Occipital lobe (tissue), 2 donors: Measurements from ENCODE around the gene RTL10. TPM values are rescaled to one million over a fixed set of nuclear protein-coding genes. Genes with fewer than 3 reads are reported as not detected.
"Not testable (repeated sequence)": the region's sequence is repeated elsewhere in the genome, so short reads cannot be mapped to it uniquely, and the experiment has no call there.

Experiments
- DNase-seq: peaks from one replicate; lab custom pipeline; 2025; lab: John Stamatoyannopoulos, UW
- total RNA-seq: library from RNA; depleted of rRNA; stranded (reverse); fragments of >200 nt; gene quantifications from one replicate; pipeline ENCODE4 v1.2.3, GENCODE V29; 2014

RTL10 gene
- total RNA-seq, 1 donor from 2014 or later: 12.3 TPM

DNA sequence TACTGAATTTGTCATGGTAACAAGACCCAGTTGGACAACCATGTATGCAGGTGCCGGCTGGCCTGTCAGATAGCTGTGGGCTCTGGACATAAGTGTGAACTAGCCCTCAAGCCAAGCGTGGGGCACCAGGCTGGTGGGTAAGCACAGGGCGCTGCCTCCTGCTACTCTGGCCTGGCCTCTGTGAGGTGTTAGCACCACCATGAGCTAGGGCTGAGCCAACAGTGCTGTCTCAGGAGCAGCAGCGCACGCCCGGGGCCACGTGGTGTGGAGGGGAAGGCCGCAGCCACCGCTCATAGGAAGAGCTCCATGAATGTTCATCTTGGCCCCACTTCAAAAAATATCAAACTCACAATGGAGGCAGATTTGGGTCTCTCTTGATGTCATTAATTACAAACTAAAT, 35.3 kb upstream of the RTL10 start:
- no peak for DNase-seq

DNA sequence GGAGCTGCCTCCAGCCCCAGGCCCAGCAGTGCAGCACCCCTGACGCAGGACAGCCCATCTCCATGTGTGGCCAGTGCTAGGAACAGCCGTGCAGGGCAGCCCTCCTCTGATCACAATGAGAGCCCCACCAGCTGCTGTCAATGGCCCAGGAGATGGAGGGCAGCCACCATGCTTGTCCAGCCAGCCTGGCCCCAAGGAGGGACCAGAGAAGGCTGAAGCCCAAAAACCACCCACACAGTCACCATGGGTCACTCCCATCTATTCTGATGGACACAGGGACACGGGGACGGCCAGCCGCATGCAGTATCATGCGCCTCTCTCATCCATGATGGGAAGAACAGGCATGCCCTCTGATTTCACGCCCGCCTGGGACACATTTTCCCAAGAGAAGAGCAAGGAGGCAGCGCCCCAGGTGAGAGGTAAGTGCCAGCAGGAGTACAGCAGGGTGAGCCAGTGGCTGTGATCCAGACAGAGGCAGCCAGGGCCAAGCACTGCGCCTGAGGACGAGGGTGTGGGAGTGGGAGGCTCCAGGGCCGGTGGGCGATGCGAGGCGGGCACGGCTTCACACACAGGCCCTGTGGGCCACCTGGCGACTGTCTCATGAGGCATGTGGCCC, 33.6 kb upstream of the RTL10 start:
- DNase-seq: no peak

DNA sequence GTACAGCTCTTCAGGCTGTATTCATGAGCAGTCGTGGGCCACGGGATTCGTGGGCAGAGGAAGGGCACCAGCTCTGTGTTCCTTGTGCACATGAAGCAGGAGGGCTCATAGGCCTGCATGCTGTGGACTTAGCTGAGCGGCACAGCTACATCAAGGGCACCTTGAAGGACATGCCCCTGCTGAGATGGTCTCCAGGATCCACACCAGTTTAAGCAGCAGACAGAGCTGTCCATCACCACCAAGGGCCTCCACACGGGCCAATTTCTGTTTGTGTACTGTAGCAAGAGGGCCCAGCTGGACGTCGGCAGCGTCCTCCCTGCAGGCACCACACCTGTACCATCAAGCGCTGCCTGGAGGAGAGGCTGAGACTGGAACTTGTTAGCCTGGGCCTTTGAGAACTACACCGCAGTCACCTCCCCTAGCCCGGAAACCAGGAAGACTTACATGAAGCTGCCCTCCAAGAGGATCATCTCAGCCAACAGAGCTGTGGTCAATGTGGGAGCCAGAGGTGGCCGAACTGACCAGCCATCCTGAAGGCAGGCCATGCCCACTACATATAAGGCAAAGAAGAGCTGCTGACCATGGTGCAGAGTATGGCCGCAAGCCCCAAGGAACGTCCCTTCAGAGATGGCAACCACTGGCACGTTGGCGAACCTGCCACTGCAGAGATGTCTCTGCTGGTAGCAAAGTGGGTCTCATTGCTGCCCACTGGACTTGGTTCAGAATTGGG, 32.7 kb upstream of the RTL10 start:
- DNase-seq: no peak

DNA sequence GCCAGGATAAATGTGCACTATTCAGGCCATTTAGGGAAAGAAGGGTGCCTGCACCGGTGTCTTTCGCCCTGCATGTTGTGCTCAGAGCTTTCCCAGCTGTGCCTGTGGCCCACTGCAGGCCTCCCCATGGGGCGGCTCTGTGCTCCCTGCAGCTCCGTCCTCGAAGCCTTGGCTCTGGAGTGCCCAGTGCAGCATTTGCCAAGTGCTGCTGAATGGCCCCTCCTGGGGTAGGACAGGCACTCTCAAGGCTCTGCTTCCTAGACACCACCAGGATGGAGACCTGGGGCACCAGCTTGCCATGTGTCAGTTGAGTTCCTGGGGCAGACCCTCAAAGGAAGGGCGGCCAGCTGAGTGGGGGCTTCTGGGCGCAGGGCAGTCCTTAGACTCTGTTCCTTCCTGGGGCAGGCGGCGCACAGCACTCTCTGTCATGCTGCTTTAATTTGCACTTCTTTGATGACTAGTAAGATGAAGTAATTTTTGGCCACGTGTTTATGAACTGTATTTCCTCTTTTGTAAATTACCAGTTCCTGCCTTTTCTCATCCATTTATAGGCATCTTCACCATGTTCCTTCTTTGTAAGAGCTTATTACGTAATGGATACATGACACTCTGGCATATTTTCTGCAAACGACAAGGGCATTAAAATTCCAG, 32.1 kb upstream of the RTL10 start:
- DNase-seq: no peak

DNA sequence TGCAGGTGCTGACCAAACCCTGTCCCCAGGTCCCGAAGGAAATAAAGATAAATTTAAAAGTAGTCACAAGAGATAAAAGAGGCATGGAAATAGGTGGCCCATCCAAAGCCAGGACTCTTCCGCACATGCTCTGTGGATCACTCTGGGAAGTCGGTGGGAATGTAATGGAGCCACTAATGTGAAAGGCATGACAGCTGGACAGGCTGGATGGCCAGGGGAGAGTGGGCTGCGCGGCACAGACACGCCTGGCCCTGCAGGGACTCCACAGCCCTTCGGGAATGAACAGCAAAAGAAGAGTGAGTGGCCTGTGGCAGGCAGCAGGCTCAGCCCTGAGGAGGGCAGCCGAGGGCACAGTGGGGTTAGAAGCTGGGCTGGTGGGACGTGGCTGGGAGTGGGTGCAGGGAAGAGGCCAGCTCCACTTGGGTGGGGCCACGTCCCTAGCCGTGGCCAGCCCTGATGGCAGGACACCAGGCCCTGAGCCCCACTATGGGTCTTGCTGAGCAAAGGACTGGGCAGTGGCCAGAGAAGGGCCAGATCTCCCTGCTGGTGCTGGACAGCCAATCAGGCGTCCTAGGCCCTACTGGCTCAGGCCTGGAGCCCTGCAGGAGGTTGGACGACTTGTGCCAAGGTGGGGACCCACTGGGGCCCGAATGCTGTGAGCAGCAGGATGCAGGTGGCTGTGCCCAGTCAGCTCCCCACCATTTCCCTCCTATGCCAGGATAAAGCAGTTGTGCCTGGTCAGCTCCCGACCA, 31.3 kb upstream of the RTL10 start:
- no peak for DNase-seq

DNA sequence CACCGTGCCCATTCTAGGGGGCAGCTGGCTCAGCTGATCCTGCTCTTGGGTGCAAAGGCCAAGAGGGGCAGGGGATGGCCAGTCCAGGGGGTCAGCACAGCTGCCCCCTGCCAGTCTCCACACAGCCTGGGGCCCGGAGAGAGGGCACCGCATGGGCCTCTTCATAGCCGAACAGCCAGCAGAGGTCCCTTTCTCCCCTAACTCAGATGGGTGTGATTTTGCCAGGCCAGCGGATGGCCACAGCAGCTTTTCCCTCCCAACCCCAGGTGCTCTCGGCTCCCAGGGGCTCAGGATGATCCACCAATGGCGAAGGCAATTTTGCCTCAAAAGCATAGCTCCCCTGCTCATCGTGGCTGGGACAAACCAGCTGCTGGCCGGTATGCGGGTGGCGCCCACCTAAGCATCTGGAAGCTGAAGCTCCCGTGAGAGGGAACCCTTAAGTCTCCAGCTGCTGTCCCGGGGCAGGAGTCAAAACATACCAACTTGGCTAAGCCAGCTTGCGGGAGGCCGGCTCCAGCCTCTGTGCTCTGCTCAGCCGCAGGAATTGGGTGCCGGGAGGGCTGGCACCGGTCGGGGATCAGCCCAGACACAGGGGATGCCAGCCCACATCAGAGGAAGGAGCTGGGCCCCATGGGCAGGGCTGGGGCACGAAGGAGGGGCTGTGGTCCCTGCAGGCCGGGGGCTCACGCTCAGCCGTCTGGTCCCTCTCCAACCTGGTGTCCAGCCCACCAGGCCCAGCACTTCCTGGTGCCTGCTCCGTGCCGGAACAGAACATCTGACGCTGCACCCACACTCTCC, 30.5 kb upstream of the RTL10 start:
- no peak for DNase-seq

DNA sequence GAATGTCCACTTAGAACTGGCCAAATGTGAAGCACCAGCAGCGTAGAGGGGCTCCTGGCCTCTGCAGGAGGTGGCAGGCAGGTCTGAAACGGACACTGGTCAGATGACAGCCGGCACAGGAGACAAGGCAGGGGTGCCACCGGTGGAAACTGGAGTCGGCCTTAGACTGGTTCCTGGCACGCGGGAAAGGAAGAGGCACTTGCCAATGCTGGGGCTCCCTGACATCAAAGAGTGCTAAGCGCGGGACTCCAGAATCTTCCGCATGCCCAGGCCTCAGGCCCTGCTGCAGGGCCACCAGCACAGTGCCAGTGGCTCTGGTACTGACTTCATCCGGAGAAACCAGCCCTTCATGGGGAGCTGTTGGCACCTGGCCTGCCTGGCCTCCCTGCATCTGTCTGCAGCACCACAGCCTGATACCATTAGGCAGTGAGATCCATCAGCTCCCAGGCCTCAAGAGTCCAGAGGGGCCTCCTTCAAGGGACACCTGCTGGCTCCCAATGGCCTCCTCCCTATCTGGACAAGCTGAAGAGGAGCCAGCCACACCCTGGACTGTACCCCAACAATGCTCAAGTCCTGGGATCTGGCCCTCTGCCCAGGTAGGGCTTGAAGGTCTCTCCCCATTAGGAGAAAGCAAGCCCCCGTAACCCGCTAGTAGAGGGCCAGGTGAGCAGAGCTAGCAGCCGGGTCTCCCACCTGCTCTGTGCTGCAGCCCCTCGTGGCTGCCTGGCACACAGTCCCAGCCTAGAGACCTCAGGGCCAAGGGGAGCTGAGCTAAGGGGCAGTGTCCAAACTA, 29.7 kb upstream of the RTL10 start:
- DNase-seq: no peak

DNA sequence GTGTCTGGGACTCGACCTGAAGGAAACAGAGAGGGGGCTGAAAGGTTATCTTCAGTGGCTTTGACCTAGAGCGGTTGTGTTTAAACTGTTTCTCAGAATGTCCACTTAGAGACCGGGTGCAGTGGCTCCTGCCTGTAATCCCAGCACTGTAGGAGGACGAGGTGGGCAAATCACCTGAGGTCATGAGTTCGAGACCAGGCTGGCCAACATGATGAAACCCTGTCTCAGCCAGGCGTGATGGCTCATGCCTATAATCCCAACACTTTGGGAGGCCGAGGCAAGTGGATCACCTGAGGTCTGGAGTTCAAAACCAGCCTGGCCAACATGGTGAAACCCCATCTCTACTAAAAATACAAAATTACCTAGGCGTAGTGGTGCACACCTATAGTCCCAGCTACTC, 28.8 kb upstream of the RTL10 start:
- not testable (repeated sequence) for DNase-seq

DNA sequence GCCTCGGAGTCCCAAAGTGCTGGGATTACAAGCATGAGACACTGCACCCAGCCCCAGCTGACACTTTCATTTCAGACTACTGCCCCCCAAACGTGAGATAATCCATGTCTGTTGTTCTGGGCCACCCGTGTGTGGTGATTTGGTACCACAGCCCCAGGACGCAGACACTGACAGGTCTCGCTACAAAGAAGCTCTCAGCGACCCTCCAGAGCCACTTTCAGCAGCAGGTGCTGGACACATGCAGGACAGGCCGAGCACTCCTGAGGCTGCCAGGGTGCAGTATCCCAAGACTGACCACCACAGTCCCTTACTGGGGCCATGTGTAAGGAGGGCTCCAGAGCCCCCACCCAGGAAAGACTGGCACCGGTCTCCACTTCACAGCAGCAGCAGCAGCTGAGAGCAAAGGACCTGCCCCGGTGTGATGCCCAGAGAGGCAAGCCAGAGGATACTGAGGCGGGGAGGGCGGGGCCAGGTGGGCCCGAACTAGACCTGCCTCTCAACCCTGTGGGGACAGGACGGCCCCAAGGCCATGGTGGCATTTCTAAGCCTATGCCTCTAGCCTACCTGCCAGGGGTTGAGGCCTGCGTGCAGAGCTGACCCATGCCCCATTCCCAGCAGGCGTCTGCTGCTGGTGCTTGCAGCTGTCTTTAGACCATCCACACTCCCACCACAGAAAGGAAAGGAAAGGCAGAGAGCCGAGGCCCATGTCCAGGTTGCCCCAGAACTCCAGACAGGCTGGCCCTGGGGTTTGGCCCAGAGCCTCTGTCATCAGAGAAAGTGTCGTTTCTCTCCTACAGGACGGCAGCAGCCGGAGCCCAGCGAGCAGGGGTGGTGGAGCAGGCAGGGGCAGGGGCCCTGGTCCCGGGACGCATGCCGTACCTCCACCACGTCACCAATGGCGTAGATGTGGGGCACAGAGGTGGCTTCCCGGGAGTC, 28.0 kb upstream of the RTL10 start:
- DNase-seq: no peak

DNA sequence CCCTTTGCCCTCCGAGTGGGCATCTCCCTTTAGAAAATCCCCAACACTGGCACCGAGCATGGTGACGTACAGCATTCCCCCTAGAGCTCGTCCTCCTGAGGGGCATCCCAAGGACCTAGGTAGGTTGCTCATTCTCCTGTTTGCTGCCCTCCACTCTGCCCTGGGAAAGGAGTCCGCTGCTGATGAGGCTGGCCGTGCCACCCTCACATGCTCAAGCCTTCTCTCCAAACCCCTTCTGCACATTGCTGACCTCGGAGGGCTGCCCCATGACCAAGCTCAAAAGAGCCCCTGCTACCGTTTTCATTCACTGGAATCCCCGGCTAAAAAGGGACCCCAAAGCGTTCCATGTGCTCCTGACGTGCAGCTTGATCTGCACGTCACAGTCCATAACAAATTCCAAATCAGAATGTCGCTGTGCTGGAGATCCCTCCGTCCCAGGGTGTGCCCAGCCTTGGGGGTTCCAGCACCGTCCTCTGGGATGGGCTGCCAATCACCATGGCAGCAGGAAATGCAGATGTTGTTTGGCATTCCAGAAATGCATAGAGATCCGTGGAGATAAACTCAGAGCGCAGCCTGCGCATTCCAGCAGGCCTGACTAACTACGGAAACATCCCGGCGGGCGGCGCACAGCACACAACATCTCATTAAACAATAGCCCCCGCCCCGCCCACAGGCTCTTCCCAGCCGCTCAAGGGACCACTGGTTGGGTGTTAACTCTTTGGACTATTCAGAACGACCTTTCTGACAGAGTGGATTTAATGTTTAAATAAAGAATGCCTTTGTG, 26.3 kb upstream of the RTL10 start:
- DNase-seq: no peak

DNA sequence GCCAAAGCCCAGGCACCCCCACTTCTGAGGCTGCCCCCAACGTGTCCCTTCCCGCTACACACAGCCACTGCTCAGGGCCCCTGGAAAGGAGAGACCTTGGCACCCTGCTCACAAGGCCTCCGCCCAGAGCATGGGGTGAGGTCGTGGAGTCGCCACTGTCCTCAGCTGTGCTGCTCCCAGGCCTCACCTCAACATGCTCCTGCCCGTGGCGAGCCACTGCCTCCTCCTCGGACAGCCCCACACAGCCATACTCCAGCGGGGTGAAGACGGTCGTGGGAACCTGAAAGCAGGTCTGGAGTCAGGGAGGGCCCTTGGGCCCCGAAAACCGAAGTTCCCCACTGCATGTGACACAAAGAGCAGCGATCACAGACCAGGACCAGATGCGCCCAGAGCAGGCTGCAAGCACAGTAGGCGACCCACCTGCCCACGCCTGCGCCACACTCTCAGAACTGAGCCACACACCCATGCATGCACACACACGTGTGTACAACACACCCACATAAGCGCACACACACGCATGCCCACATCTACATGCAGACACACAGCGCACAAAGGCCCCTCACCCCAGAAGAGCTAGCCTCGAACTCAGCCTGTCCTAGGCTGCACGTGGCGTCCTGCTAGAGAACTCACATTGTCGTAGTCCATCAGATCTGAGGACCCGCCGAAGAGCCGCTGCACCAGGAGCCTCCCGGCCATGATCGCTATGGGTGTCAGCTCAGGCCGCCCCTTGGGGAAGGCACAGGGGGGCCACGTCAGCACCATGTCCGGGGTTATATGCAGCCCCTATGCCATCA, 25.5 kb upstream of the RTL10 start:
- no peak for DNase-seq

DNA sequence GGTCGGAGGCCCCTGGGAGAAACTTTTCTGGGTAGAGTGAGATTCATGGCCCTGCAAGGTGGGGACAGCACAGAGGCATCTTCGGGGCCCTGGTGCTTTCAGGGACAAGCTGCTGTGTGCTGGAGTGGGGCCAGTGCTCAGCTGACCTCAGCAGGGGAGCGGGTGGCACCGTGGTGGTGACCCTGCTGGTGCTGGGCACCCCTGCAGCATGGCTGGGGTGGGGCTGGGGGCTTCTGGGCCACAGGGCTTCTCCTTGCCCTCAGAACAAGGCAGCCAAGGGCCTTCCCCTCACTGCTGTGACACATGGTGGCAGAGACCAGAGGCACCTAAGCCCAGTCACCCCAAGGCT, 24.9 kb upstream of the RTL10 start:
- no peak for DNase-seq

DNA sequence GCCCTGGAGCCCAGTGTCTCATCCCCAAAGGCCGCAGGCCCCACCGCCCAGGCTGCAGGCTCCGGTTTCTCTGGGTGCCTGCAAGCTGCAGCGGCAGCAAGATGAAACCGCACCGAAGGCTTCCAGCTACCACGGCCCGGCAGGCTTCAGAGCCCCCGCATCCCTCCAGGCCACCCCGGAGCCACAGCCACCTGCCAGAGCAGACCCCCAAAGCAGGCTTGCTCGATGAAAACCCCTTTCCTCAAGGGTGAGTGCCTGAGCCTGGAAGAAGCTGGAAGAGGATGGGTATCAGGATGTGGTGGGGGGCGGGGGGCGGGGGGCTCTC, 24.5 kb upstream of the RTL10 start:
- no peak for DNase-seq

DNA sequence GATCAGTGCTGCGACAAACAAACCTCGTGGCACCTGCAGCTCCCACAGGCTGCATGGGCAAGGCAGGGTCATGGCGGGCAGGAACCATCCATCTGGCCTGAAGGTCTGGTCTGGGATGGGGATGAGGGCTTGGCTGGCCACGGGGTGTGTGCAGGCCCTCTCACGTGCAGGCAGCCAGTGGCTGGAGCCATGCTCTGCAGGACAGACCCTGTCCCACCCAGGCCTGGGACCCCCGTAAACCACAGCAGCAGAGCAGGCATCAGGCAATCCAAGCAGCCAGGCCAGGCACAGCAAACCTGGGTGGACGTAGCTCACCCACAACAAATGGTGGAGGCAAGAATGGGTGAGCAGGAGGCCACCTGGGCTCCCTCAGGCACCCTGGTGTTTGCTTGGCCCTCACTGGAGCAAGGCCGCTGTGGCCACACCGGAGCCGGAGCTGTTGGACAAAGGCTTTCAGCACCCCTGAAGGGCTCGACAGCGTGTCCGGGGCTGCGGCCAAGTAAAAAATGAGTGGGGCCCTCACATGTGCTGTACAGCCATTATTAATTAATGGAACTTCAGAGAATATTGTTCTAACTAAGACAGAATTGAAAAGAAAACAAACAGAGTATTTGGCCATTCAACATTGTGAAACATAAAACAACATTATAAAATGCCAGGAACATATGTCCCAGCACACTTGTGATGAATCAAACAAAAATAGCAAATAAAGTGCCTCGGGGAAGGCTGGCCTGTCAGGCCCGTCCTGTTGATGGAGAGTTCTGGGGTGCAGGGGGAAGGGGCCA, 24.0 kb upstream of the RTL10 start:
- no peak for DNase-seq

DNA sequence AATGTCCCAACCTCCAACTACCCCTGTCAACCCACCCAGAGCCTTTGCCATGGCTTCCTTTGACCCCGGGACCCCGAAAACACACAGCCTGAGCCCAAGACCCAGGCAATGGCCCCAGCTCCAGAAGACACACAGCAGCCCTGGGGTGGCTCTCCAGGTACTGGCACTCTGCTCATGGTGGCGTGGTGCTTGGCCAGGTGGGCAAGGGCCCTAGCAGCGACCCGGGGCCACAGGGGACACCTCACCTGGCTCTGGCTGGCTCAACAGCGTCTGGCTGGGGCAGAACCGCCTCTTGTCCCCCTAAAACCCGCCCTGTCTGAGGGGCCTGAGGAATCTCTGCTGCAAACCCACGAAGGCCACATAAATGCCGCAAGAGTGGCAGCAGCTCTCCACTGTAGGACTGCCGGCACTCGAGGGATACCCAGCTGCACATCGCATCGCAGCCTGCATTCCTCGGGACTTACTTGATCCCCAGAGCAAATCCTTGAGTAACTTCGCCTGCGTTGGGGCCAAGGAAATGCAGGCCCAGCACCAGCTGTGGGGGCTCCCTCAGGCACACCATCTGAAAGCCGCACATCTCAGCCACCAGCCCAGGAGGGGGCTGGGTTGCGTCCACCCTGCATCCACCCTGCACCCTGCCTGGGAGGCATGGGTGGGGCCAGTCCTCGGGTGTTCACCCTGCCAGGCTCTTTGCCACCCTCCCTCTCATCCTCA, 23.1 kb upstream of the RTL10 start:
- no peak for DNase-seq

DNA sequence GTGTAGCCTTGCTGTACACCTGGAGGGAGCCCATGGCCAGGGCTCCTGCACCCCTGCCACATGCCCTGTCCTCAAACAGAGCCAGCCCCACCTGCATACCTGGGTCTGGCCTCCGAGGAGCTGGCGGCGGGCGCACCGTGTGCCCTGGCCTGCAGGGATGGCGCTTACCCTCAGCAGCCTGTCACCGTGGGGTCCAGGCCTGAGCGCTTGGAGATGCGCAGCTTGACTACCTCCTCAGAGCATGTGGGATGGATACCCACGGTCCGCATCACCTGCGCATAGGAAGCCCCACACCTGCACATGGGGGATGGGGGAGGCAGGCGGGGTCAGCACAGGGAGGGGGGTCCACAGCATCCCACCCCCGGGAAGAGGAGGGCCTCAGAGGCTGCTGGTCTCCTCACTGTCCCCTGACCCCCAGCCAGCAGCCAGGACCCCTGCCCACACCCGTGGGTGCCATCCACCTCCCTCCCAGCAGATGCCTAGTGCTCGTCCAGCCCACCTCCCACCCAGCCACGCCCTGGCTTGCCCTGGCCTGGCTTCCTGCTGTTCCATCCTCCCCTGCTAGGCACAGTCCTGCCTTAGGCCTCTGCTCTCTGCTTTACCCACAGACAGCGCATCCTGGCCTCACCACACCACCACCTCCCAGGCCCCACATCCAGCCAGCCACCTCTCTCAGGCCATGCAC, 22.4 kb upstream of the RTL10 start:
- no peak for DNase-seq
